Measurements from ENCODE around the gene LRP1B.

DNA sequence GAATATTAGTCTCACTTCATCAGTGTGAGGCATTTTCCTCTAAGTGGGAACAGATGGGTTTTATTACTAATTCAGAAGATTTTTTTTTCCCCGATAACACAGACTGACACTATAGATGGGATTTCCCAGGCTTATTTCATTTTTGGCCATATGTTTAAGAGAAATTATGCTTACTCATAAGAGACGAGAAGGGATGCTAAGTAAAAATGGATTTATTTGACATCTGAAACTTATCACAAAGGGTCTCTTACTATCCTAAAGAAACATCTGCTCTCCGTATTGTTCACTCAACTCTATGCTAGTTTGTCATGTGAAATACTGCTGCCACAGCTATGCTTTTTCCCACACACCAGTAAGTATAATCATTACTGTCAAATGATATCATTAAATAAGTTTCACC, 1476.3 kb downstream of the LRP1B start:
- TF ChIP-seq, protein P1, sequence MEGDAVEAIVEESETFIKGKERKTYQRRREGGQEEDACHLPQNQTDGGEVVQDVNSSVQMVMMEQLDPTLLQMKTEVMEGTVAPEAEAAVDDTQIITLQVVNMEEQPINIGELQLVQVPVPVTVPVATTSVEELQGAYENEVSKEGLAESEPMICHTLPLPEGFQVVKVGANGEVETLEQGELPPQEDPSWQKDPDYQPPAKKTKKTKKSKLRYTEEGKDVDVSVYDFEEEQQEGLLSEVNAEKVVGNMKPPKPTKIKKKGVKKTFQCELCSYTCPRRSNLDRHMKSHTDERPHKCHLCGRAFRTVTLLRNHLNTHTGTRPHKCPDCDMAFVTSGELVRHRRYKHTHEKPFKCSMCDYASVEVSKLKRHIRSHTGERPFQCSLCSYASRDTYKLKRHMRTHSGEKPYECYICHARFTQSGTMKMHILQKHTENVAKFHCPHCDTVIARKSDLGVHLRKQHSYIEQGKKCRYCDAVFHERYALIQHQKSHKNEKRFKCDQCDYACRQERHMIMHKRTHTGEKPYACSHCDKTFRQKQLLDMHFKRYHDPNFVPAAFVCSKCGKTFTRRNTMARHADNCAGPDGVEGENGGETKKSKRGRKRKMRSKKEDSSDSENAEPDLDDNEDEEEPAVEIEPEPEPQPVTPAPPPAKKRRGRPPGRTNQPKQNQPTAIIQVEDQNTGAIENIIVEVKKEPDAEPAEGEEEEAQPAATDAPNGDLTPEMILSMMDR (IDR thresholded peaks at IDR 0.05; ENCODE audit: control extremely low read depth in 1 of 3, insufficient read depth in 1 of 3, low read depth in 1 of 3, low read length in 3 of 3): no peak
- TF ChIP-seq EP300 (IDR thresholded peaks at IDR 0.05; ENCODE audit: borderline replicate concordance in 1 of 2, low read depth in 2 of 2, low read length in 2 of 2) (no peak), ASH2L (IDR thresholded peaks at IDR 0.05; ENCODE audit: low read length) (no peak), FOSL1 (IDR thresholded peaks at IDR 0.05; ENCODE audit: insufficient read depth, low read depth, low read length) (no peak), POU5F1 (IDR thresholded peaks at IDR 0.05; ENCODE audit: low read depth, low read length) (no peak)

Measured in H1 (cell line).